ENCODE measurements around the gene PBX4. TPM values are rescaled to one million over a fixed set of nuclear protein-coding genes. Genes with fewer than 3 reads are reported as not detected.
A peak's percentile ranks its signal among the peaks of the same experiment; 100 is the strongest.

PBX4 gene
- total and polyA plus RNA-seq, 2 of the 8 experiments (the other 6 are each of a cell fraction or from before 2014, with no cell fraction given) = 3.4 to 3.8 TPM

DNA sequence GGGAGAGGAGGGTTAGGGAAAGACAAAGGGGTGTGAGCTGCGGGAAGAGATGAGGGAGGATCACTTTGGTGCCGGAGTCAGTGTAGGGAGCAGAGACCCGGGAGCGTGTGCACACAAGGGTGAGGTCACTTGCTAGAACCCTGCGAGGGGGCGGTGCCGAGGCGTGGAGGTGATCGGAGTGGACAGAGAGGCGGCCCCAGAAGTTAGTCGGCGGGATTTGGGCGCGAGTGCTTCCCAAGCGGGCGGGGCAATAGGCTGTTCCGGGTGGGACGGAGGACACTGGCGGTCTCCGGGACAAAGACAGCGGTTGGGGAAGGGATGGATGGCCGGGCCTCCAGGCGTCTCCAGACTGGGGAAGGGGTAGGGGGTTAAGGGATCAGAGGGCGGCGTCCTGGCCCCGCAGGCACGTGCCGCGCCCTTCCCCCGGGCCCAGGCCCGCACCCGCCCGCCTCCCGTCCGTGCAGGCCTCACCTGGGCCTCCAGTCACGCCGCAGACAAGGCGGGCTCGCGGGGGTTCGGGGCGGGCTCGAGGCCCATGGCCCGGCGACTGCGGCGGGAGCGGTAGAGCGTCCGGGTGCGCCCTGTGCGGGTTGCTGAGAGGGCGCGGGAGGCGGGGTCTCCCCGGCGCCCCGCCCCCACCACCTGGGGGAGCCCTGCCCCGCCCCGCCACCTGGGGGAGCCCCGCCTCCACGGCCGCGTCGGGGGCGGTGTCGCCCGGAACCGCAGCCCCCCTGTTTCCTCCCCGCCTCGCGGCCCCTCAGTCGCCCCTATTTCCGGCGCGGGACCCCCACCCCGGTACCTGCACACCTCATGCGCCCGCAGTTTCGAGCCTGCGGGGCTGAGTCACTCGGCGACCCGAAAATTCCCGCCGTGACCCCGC, 9.4 kb upstream of the PBX4 start, which contains the start of gene LPAR2:
Gene LPAR2 (minus strand): TSS at position 600 of the 880 bp plus-strand sequence. CDS start 945 bp downstream, outside the sequence.
- Histone ChIP-seq H3K27me3 (replicated peaks in 1 of 4; ENCODE audit: control insufficient read depth in 3 of 4, extremely low read depth in 1 of 4, insufficient read depth in 3 of 4, low read length in 3 of 4) (no peaks in the 10 kb centered on the region), H3K27ac (ENCODE audit: low read depth, low read length) (peak within 1 kb of the TSS; percentile 72; the same call in 1 of the 2 replicates), H2AK5ac (ENCODE audit: low read depth, low read length) (peak within 1 kb of the TSS; percentile 86), H3K56ac (replicated peaks; ENCODE audit: insufficient read length, low read depth, low read length) (peak within 1 kb of the TSS; percentile 93), H3K14ac (ENCODE audit: insufficient read length) (no peak within 1 kb of the TSS), H3K4me2 (ENCODE audit: insufficient read depth in 1 of 2, low read depth in 2 of 2, low read length in 2 of 2) (peak within 1 kb of the TSS; percentile 91 to 95), H2BK20ac (ENCODE audit: low read length) (no peak within 1 kb of the TSS), H3K4ac (replicated peaks; ENCODE audit: insufficient read length, low read depth, low read length) (peak within 1 kb of the TSS; percentile 87), H2AFZ (ENCODE audit: low read length) (no peak within 1 kb of the TSS), H2BK5ac (ENCODE audit: low read depth, low read length) (peak within 1 kb of the TSS; percentile 93), H3K9me3 (ENCODE audit: insufficient read depth in 2 of 2, low read depth in 1 of 2, low read length in 1 of 2) (no peaks in the 10 kb centered on the region), H3K23ac (ENCODE audit: insufficient read length) (no peak within 1 kb of the TSS), H2BK120ac (replicated peaks; ENCODE audit: low read depth, low read length) (no peak within 1 kb of the TSS), H3K18ac (ENCODE audit: extremely low read depth, low read length) (peak within 1 kb of the TSS; percentile 83), H4K91ac (replicated peaks; ENCODE audit: insufficient read length, low read length) (peak within 1 kb of the TSS; percentile 96), H3K9ac (replicated peaks in 1 of 4; ENCODE audit: extremely low read depth in 1 of 4, low read depth in 3 of 4, low read length in 3 of 4) (peak within 1 kb of the TSS; percentile 68 to 78 (median 76)), H3K4me3 (ENCODE audit: extremely low read depth in 1 of 4, insufficient read depth in 2 of 4, low read depth in 3 of 4, low read length in 4 of 4) (peak within 1 kb of the TSS; percentile 69 to 82 (median 74)), H3K4me1 (replicated peaks in 1 of 4; ENCODE audit: control insufficient read depth in 3 of 4, insufficient read depth in 4 of 4, low read length in 3 of 4) (peaks cover 0 to 11% (median 8%) of the 10 kb centered on the region in 4 experiments; a peak in 5 of 7 replicates), H3K23me2 (ENCODE audit: low read depth, low read length) (peaks cover 10% of the 10 kb centered on the region), H4K20me1 (replicated peaks in 1 of 2; ENCODE audit: control insufficient read depth in 1 of 2, insufficient read depth in 2 of 2, low read length in 2 of 2) (peaks cover 3 to 9% of the 10 kb centered on the region in 2 experiments), H3K79me2 (ENCODE audit: control insufficient read depth in 1 of 2, insufficient read depth in 2 of 2, low read length in 2 of 2) (peaks cover 0 to 18% of the 10 kb centered on the region in 2 experiments; a peak in 3 of 4 replicates), H2BK15ac (ENCODE audit: low read length) (peak within 1 kb of the TSS; percentile 88; the same call in 1 of the 2 replicates), H3K79me1 (ENCODE audit: low read depth, low read length) (peaks cover 10% of the 10 kb centered on the region), H4K5ac (ENCODE audit: insufficient read length, low read depth, low read length) (peak within 1 kb of the TSS; percentile 96), H2BK12ac (ENCODE audit: low read depth, low read length) (peak within 1 kb of the TSS; percentile 80), H3K36me3 (ENCODE audit: control insufficient read depth in 2 of 4, insufficient read depth in 4 of 4, low read length in 3 of 4) (peaks cover 6 to 10% (median 8%) of the 10 kb centered on the region in 4 experiments; a peak in 7 of 8 replicates), H4K8ac (ENCODE audit: extremely low read depth, insufficient read depth, low read length) (peak within 1 kb of the TSS; percentile 98)
- 2% methylated on average over 27 of the region's 87 CpGs; no CpG with 5 or more reads in 1 of the 2 experiments for WGBS, 2 experiments (ENCODE audit: extremely low coverage in 1 of 2, insufficient coverage in 1 of 2, insufficient read length in 1 of 2, insufficient replicate concordance in 2 of 2, low coverage in 1 of 2, low lambda C conversion rate in 2 of 2, missing lambda C conversion rate in 1 of 2)
- FAIRE-seq (no peak), DNase-seq (ENCODE audit: low read depth in 1 of 2, low spot score in 2 of 2) (peak in 1 of 2 experiments; percentile 89)
- POLR2A ChIA-PET (ENCODE audit: partially characterized antibody) = interaction anchor here (0.5 to 4.2 kb wide), 26 partner anchors 9 to 1033 kb away, joined by 3 to 46 read pairs (median 4); partner anchors contain the start of genes ATP13A1, GMIP, PBX4 and ZNF101
- CTCF ChIA-PET (ENCODE audit: partially characterized antibody) = interaction anchor here (0.7 to 1.7 kb wide), 8 partner anchors 16 to 370 kb away, joined by 3 to 6 read pairs (median 4); partner anchors contain the start of gene GMIP
- TF ChIP-seq MAFK (IDR thresholded peaks at IDR 0.05; ENCODE audit: low read depth, low read length) = no peak
- TF ChIP-seq SP4 (IDR thresholded peaks at IDR 0.05; ENCODE audit: low read length) = 0 out of 2 replicates have a peak, but pooled peaks have one; percentile 24
- TF ChIP-seq KDM4A (IDR thresholded peaks at IDR 0.05; ENCODE audit: low read depth, low read length, severe bottlenecking) = peak; percentile 61
- TF ChIP-seq USF2 (IDR thresholded peaks at IDR 0.05; ENCODE audit: low read length) = 0 out of 2 replicates have a peak, but pooled peaks have one; percentile 13
- peak; percentile 66 to 90 for TF ChIP-seq POLR2A (IDR thresholded peaks at IDR 0.05; ENCODE audit: control extremely low read depth in 1 of 2, low read depth in 2 of 2, low read length in 2 of 2)
- no peak for TF ChIP-seq BACH1 (IDR thresholded peaks at IDR 0.05; ENCODE audit: low read length)
- peak; percentile 65 for TF ChIP-seq POLR2AphosphoS5 (IDR thresholded peaks at IDR 0.05; ENCODE audit: low read depth, low read length)
- TF ChIP-seq, protein P1, sequence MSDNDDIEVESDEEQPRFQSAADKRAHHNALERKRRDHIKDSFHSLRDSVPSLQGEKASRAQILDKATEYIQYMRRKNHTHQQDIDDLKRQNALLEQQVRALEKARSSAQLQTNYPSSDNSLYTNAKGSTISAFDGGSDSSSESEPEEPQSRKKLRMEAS (IDR thresholded peaks at IDR 0.05) = peak; percentile 58
- 0 out of 4 replicates have a peak, but pooled peaks have one; percentile 14 to 45 for TF ChIP-seq HDAC2 (IDR thresholded peaks at IDR 0.05; ENCODE audit: borderline replicate concordance in 1 of 2, low read depth in 2 of 2, low read length in 2 of 2)
